Measurements from ENCODE around the gene C2CD2L. TPM values are rescaled to one million over a fixed set of nuclear protein-coding genes. Genes with fewer than 3 reads are reported as not detected.
"Not testable (repeated sequence)": the region's sequence is repeated elsewhere in the genome, so short reads cannot be mapped to it uniquely, and the experiment has no call there.

Gene C2CD2L
- total RNA-seq, 2 experiments from 2014 or later, result 10.6 to 19.0 TPM

DNA sequence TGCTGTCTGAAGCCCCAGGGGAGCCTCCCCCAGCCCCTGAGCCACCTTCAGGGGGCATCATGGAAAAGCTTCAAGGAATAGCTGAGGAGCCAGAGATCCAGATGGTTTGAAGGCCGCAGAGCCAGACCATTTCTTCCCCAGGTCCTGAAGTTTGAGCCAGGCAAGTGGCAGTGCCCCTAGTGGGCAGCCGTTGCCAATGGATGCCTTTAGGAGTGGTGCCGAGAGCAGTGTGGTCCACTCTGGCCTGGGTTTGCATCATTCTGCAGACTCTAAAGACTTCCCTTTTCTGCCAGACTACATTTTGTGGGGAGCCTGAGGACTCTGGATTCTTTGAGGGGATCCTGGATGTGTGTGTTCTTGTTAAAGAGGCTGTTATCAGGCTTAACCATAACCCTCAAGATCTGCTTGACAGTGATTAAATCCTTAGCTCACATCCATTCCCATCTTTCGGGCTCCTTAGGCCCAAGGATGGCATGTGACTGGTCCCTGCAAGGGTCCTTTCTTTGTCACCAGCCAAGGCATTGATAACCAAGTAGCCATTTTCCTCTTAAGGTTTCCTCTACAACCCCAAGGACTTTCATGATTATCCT, 27.3 kb downstream of the C2CD2L start:
- H3K79me2 ChIP-seq (ENCODE audit: insufficient read depth, low read depth, low read length), result no peaks in the 10 kb centered on the region
- intact Hi-C loops (cut with micrococcal nuclease; ENCODE audit: unreplicated experiment), result no loop called here
- no peaks in the 10 kb centered on the region for H3K4me1 ChIP-seq (ENCODE audit: insufficient read depth, low read length, poor library complexity, severe bottlenecking)
- H3K4me2 ChIP-seq (ENCODE audit: low read length), result no peak overlapping the region
- TF ChIP-seq CTCF (conservative IDR thresholded peaks at IDR 0.05; ENCODE audit: low read length) (peak; percentile 77), EZH2phosphoT487 (IDR thresholded peaks at IDR 0.05; ENCODE audit: borderline replicate concordance, low read depth, low read length) (no peak)
- peaks cover 37% of the 10 kb centered on the region for H3K36me3 ChIP-seq (ENCODE audit: insufficient read depth, low read length)
- no peaks in the 10 kb centered on the region for H3K9me2 ChIP-seq (ENCODE audit: insufficient read depth, low read length)
- H2AFZ ChIP-seq (ENCODE audit: low read length), result no peak overlapping the region
- ChIA-PET POLR2A (interaction anchor here (0.6 to 1.3 kb wide), 3 partner anchors 8 to 173 kb away, joined by 3 to 11 read pairs (median 3); no protein-coding TSS in a partner anchor), CTCF (ENCODE audit: unreplicated experiment) (interaction anchor here (0.5 kb wide), 1 partner anchor 20 kb away, joined by 4 read pairs; no protein-coding TSS in a partner anchor)
- no TSS peak for BruUV-seq (replicated peaks)
- H4K20me1 ChIP-seq (ENCODE audit: insufficient read depth, low read length), result no peaks in the 10 kb centered on the region
- peak; percentile 13 for DNase-seq (ENCODE audit: low spot score)
- H3K27ac ChIP-seq (ENCODE audit: low read depth, low read length, poor library complexity, severe bottlenecking), result no peak overlapping the region
- H3K4me3 ChIP-seq (ENCODE audit: low read depth, low read length, poor library complexity, severe bottlenecking), result no peak overlapping the region
- H3K9me3 ChIP-seq (ENCODE audit: low read length), result no peaks in the 10 kb centered on the region

DNA sequence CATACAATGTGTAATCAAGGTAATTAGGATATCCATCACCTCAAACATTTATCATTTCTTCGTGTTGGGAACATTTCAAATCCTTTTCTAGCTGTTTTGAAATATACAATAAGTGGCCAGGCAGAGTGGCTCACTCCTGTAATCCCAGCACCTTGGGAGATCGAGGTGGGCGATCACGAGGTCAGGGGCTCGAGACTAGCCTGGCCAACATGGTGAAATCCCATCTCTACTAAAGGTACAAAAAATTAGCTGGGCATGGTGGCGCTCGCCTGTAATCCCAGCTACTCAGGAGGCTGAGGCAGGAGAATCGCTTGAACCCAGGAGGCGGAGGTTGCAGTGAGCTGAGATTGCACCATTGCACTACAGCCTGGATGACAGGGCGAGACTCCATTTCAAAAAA, 32.1 kb downstream of the C2CD2L start:
- H3K4me1 ChIP-seq (ENCODE audit: insufficient read depth, low read length, poor library complexity, severe bottlenecking); H3K9me2 ChIP-seq (ENCODE audit: insufficient read depth, low read length); intact Hi-C loops (cut with micrococcal nuclease; ENCODE audit: unreplicated experiment); H3K4me3 ChIP-seq (ENCODE audit: low read depth, low read length, poor library complexity, severe bottlenecking); H3K36me3 ChIP-seq (ENCODE audit: insufficient read depth, low read length); H2AFZ ChIP-seq (ENCODE audit: low read length); H3K79me2 ChIP-seq (ENCODE audit: insufficient read depth, low read depth, low read length); BruUV-seq (replicated peaks); H4K20me1 ChIP-seq (ENCODE audit: insufficient read depth, low read length); DNase-seq (ENCODE audit: low spot score); H3K4me2 ChIP-seq (ENCODE audit: low read length); H3K27ac ChIP-seq (ENCODE audit: low read depth, low read length, poor library complexity, severe bottlenecking); CTCF ChIA-PET (ENCODE audit: unreplicated experiment); H3K9me3 ChIP-seq (ENCODE audit: low read length): not testable (repeated sequence)
- POLR2A ChIA-PET, result interaction anchor here (0.9 kb wide), 2 partner anchors 18 to 22 kb away, joined by 3 read pairs; partner anchors contain the start of gene HINFP

DNA sequence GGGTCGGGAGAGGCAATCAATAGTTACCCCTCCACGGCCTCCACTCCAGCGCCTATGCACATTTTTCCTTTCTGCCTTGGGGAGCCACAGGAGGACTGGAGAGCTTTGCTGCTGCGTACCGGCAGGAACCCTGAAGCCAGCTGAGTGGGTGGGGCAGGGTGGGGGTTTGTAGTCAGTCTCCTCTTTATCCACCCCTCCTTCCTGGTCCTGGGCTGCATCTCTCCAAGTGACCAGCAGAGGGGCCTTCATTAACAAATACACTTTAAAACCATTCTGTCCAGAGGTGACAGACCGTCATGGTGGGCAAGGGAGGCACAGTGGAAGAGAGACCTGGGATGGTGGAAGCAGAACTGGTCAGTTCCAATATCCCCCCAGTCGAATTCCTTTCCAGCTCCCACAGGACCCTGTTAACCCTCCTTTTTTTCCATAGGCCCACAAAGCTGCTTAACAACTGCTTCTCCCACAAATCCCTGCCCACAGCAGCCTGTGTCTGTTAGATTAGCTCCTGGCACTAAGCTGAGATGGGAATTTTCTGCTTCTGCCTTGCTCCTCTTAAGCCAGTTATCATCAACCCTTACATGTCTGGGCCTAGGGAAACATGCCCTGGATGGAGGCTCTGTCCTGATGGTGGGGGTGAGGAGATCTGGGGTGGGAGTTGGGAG, 37.8 kb downstream of the C2CD2L start:
- H3K36me3 ChIP-seq (ENCODE audit: insufficient read depth, low read length), result no peaks in the 10 kb centered on the region
- no peaks in the 10 kb centered on the region for H3K9me2 ChIP-seq (ENCODE audit: insufficient read depth, low read length)
- H3K9me3 ChIP-seq (ENCODE audit: low read length), result no peaks in the 10 kb centered on the region
- no peaks in the 10 kb centered on the region for H3K79me2 ChIP-seq (ENCODE audit: insufficient read depth, low read depth, low read length)
- H3K4me2 ChIP-seq (ENCODE audit: low read length), result no peak overlapping the region
- POLR2A ChIA-PET, result no interaction called here
- DNase-seq (ENCODE audit: low spot score), result peak; percentile 67
- H4K20me1 ChIP-seq (ENCODE audit: insufficient read depth, low read length), result no peaks in the 10 kb centered on the region
- intact Hi-C loops (cut with micrococcal nuclease; ENCODE audit: unreplicated experiment), result loop anchor here (1.0 kb wide), 1 partner anchor 52 kb away; no protein-coding TSS in a partner anchor
- no peak overlapping the region for H3K4me3 ChIP-seq (ENCODE audit: low read depth, low read length, poor library complexity, severe bottlenecking)
- TF ChIP-seq CTCF (conservative IDR thresholded peaks at IDR 0.05; ENCODE audit: low read length), result peak; percentile 55
- TF ChIP-seq EZH2phosphoT487 (IDR thresholded peaks at IDR 0.05; ENCODE audit: borderline replicate concordance, low read depth, low read length), result no peak
- peaks cover 17% of the 10 kb centered on the region for H3K4me1 ChIP-seq (ENCODE audit: insufficient read depth, low read length, poor library complexity, severe bottlenecking)
- BruUV-seq (replicated peaks), result no TSS peak
- no peak overlapping the region for H2AFZ ChIP-seq (ENCODE audit: low read length)
- CTCF ChIA-PET (ENCODE audit: unreplicated experiment), result interaction anchor here (0.5 to 0.9 kb wide), 4 partner anchors 10 to 140 kb away, joined by 3 to 8 read pairs (median 6); no protein-coding TSS in a partner anchor
- no peak overlapping the region for H3K27ac ChIP-seq (ENCODE audit: low read depth, low read length, poor library complexity, severe bottlenecking)
